ENCODE measurements around the gene ROCK2. TPM values are rescaled to one million over a fixed set of nuclear protein-coding genes. Genes with fewer than 3 reads are reported as not detected.

The ROCK2 gene
- total and polyA plus RNA-seq, 2 experiments from 2014 or later, result 34.5 to 59.6 TPM

DNA sequence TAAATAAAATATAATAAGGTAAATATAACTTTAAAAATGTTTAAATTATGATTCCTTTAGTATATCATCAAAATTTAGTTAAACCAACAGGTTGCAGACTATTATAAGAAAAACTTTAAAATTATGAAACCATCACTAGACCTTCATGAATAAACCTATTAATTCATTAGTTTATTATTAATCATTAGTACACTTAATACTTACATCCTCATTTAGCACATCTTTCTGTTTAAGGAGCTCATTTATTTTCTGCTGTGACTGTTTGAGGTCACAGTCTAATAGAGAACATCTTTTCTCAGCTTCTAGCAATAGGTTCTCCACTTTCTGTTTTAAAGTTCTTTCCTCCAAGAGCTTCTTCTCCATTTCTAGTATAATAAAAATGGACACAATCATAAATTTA lies 136.4 kb downstream of the ROCK2 start:
- H3K27ac ChIP-seq, result no peak overlapping the region
- no peak for TF ChIP-seq EZH2phosphoT487 (IDR thresholded peaks at IDR 0.05; ENCODE audit: low read depth, severe bottlenecking, unreplicated experiment)
- no peak for TF ChIP-seq EZH2 (IDR thresholded peaks at IDR 0.05; ENCODE audit: borderline replicate concordance)
- TF ChIP-seq, protein P1, sequence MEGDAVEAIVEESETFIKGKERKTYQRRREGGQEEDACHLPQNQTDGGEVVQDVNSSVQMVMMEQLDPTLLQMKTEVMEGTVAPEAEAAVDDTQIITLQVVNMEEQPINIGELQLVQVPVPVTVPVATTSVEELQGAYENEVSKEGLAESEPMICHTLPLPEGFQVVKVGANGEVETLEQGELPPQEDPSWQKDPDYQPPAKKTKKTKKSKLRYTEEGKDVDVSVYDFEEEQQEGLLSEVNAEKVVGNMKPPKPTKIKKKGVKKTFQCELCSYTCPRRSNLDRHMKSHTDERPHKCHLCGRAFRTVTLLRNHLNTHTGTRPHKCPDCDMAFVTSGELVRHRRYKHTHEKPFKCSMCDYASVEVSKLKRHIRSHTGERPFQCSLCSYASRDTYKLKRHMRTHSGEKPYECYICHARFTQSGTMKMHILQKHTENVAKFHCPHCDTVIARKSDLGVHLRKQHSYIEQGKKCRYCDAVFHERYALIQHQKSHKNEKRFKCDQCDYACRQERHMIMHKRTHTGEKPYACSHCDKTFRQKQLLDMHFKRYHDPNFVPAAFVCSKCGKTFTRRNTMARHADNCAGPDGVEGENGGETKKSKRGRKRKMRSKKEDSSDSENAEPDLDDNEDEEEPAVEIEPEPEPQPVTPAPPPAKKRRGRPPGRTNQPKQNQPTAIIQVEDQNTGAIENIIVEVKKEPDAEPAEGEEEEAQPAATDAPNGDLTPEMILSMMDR (IDR thresholded peaks at IDR 0.05; ENCODE audit: poor library complexity), result no peak
- H3K4me1 ChIP-seq (ENCODE audit: insufficient read depth), result no peaks in the 10 kb centered on the region
- no peaks in the 10 kb centered on the region for H4K20me1 ChIP-seq (ENCODE audit: insufficient read depth, poor library complexity, severe bottlenecking)
- no peaks in the 10 kb centered on the region for H3K27me3 ChIP-seq
- no peak overlapping the region for H3K4me3 ChIP-seq
- no peaks in the 10 kb centered on the region for H3K9me3 ChIP-seq (ENCODE audit: low read depth)
- no peak for DNase-seq (ENCODE audit: low spot score)
- H2AFZ ChIP-seq, result no peak overlapping the region
- no peaks in the 10 kb centered on the region for H3K79me2 ChIP-seq
- peaks cover 3% of the 10 kb centered on the region for H3K36me3 ChIP-seq (replicated peaks; ENCODE audit: insufficient read depth, low read depth)
- H3K9me2 ChIP-seq (replicated peaks; ENCODE audit: insufficient read depth), result no peaks in the 10 kb centered on the region
- no peak overlapping the region for H3K4me2 ChIP-seq

DNA sequence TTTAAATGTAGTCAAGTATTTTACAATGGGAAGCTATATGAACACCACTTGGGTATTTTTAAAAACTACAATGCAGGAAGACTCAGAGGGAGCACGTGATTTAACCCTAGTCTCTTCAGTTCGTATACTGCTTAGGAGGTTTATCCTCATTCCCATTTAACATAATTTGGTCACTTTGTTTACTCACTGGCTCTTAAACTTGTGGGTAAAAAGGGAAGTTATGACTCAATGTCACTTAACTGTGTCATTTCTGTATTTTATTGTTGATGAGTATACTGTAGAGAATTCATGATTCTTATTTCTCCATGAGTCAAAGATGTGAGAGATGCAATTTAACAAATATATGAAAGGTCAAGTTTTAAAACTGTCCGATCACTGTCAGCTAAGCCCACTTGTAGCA lies 141.0 kb downstream of the ROCK2 start:
- Histone ChIP-seq H2AFZ (no peak overlapping the region), H4K20me1 (ENCODE audit: insufficient read depth, poor library complexity, severe bottlenecking) (no peaks in the 10 kb centered on the region), H3K9me3 (ENCODE audit: low read depth) (no peaks in the 10 kb centered on the region), H3K27ac (no peak overlapping the region), H3K4me1 (ENCODE audit: insufficient read depth) (no peaks in the 10 kb centered on the region), H3K27me3 (no peaks in the 10 kb centered on the region), H3K4me3 (no peak overlapping the region), H3K36me3 (replicated peaks; ENCODE audit: insufficient read depth, low read depth) (peaks cover 3% of the 10 kb centered on the region), H3K79me2 (no peaks in the 10 kb centered on the region), H3K9me2 (replicated peaks; ENCODE audit: insufficient read depth) (no peaks in the 10 kb centered on the region), H3K4me2 (no peak overlapping the region)
- no peak for DNase-seq (ENCODE audit: low spot score)
- WGBS (ENCODE audit: low lambda C conversion rate, missing lambda C conversion rate), result 85% methylated on average over 3 of the region's 3 CpGs
- TF ChIP-seq EZH2phosphoT487 (IDR thresholded peaks at IDR 0.05; ENCODE audit: low read depth, severe bottlenecking, unreplicated experiment) (no peak), EZH2 (IDR thresholded peaks at IDR 0.05; ENCODE audit: borderline replicate concordance) (no peak)
- TF ChIP-seq, protein P1 (IDR thresholded peaks at IDR 0.05; ENCODE audit: poor library complexity), result no peak

DNA sequence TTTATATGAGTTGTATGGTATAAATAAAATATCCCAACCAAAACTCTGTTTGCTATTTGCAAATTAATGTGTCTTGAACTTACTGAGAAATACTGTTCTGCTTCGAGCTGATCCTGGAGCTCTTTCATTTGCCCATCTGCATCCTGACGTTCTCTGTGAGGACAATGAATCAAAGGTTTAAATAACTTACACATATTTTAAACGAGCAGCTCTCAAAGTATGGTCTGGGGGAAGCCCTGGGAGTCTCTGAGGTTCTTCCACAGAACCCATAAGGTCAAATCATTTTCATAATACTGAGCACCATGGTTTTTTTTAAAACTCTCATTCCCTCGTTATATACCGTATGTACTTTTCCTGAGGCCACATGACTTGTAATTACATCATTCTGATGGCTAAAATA lies 142.5 kb downstream of the ROCK2 start:
- 93% methylated on average over 5 of the region's 5 CpGs for WGBS (ENCODE audit: low lambda C conversion rate, missing lambda C conversion rate)
- no peaks in the 10 kb centered on the region for H3K36me3 ChIP-seq (replicated peaks; ENCODE audit: insufficient read depth, low read depth)

More for the DNA sequence above, 142.5 kb downstream of the ROCK2 start:
- no peak overlapping the region for H2AFZ ChIP-seq
- H3K27ac ChIP-seq, result no peak overlapping the region
- H3K9me3 ChIP-seq (ENCODE audit: low read depth), result no peaks in the 10 kb centered on the region
- no peak for DNase-seq (ENCODE audit: low spot score)
- TF ChIP-seq, protein P1 (IDR thresholded peaks at IDR 0.05; ENCODE audit: poor library complexity), result no peak
- no peak for TF ChIP-seq EZH2phosphoT487 (IDR thresholded peaks at IDR 0.05; ENCODE audit: low read depth, severe bottlenecking, unreplicated experiment)
- TF ChIP-seq EZH2 (IDR thresholded peaks at IDR 0.05; ENCODE audit: borderline replicate concordance), result no peak
- no peaks in the 10 kb centered on the region for H3K79me2 ChIP-seq
- H3K4me1 ChIP-seq (ENCODE audit: insufficient read depth), result no peaks in the 10 kb centered on the region
- no peaks in the 10 kb centered on the region for H4K20me1 ChIP-seq (ENCODE audit: insufficient read depth, poor library complexity, severe bottlenecking)
- H3K4me3 ChIP-seq, result no peak overlapping the region
- H3K27me3 ChIP-seq, result no peaks in the 10 kb centered on the region
- H3K4me2 ChIP-seq, result no peak overlapping the region
- no peaks in the 10 kb centered on the region for H3K9me2 ChIP-seq (replicated peaks; ENCODE audit: insufficient read depth)
